ENCODE measurements around the gene EIF5B. TPM values are rescaled to one million over a fixed set of nuclear protein-coding genes. Genes with fewer than 3 reads are reported as not detected.

EIF5B gene
- total and polyA plus RNA-seq, 4 donors, result 21.5 to 57.1 (median 38.6) TPM

- no peaks in the 10 kb centered on the region for H3K27me3 ChIP-seq (ENCODE audit: control insufficient read depth, insufficient read depth, low read length)
- 89% methylated on average over 2 of the region's 2 CpGs for WGBS (ENCODE audit: insufficient coverage)
- no peaks in the 10 kb centered on the region for H3K9me3 ChIP-seq (ENCODE audit: control insufficient read depth, insufficient read depth, low read length)
- H3K27ac ChIP-seq (ENCODE audit: low read depth, low read length), result no peak overlapping the region
- H3K4me1 ChIP-seq (ENCODE audit: control insufficient read depth, insufficient read depth, low read length), result no peaks in the 10 kb centered on the region
- no peak for DNase-seq (ENCODE audit: low read depth in 4 of 6, low spot score in 6 of 6)
- no peak overlapping the region for H3K4me3 ChIP-seq (ENCODE audit: low read depth, low read length)
- H3K36me3 ChIP-seq (ENCODE audit: control insufficient read depth, insufficient read depth, low read length), result peaks cover 15% of the 10 kb centered on the region
These were observed 107.0 kb downstream of the EIF5B start for GRCh38 chr2:99444222-99444621.

- Histone ChIP-seq H3K4me3 (ENCODE audit: low read depth, low read length) (no peak overlapping the region), H3K27ac (ENCODE audit: low read depth, low read length) (no peak overlapping the region)
- 100% methylated on average over 1 of the region's 4 CpGs for WGBS (ENCODE audit: insufficient coverage)
These were observed 107.9 kb downstream of the EIF5B start for GRCh38 chr2:99445065-99445464.

GRCh38 chr2:99448556-99448955 is 111.4 kb downstream of the EIF5B start:
- Histone ChIP-seq H3K4me1 (ENCODE audit: control insufficient read depth, insufficient read depth, low read length) (no peaks in the 10 kb centered on the region), H3K27ac (ENCODE audit: low read depth, low read length) (no peak overlapping the region), H3K36me3 (ENCODE audit: control insufficient read depth, insufficient read depth, low read length) (peaks cover 18% of the 10 kb centered on the region), H3K9me3 (ENCODE audit: control insufficient read depth, insufficient read depth, low read length) (no peaks in the 10 kb centered on the region), H3K4me3 (ENCODE audit: low read depth, low read length) (no peak overlapping the region), H3K27me3 (ENCODE audit: control insufficient read depth, insufficient read depth, low read length) (no peaks in the 10 kb centered on the region)
- WGBS (ENCODE audit: insufficient coverage), result 100% methylated on average over 1 of the region's 2 CpGs
- DNase-seq (ENCODE audit: low read depth in 4 of 6, low spot score in 6 of 6), result no peak

More at GRCh38 chr2:99445065-99445464, 107.9 kb downstream of the EIF5B start:
- DNase-seq (ENCODE audit: low read depth in 4 of 6, low spot score in 6 of 6), result no peak
- Histone ChIP-seq H3K27me3 (ENCODE audit: control insufficient read depth, insufficient read depth, low read length) (no peaks in the 10 kb centered on the region), H3K9me3 (ENCODE audit: control insufficient read depth, insufficient read depth, low read length) (no peaks in the 10 kb centered on the region), H3K4me1 (ENCODE audit: control insufficient read depth, insufficient read depth, low read length) (no peaks in the 10 kb centered on the region), H3K36me3 (ENCODE audit: control insufficient read depth, insufficient read depth, low read length) (peaks cover 15% of the 10 kb centered on the region)

- WGBS (ENCODE audit: insufficient coverage), result no CpG with 5 or more reads among the region's 1 CpG
- H3K4me1 ChIP-seq (ENCODE audit: control insufficient read depth, insufficient read depth, low read length), result no peaks in the 10 kb centered on the region
- no peak overlapping the region for H3K4me3 ChIP-seq (ENCODE audit: low read depth, low read length)
- no peaks in the 10 kb centered on the region for H3K9me3 ChIP-seq (ENCODE audit: control insufficient read depth, insufficient read depth, low read length)
- H3K36me3 ChIP-seq (ENCODE audit: control insufficient read depth, insufficient read depth, low read length), result peaks cover 21% of the 10 kb centered on the region
- H3K27ac ChIP-seq (ENCODE audit: low read depth, low read length), result no peak overlapping the region
- no peak for DNase-seq (ENCODE audit: low read depth in 4 of 6, low spot score in 6 of 6)
- no peaks in the 10 kb centered on the region for H3K27me3 ChIP-seq (ENCODE audit: control insufficient read depth, insufficient read depth, low read length)
These were observed 113.0 kb downstream of the EIF5B start for GRCh38 chr2:99450199-99450598.

Other genes with a start within 250 kb of the EIF5B start
- 1 to 10 TPM; 2.8 to 5.7 TPM for gene C2orf15, start 195.7 kb upstream of the EIF5B start, total RNA-seq
- gene C2orf15, start 195.7 kb upstream of the EIF5B start, polyA plus RNA-seq (ENCODE audit: insufficient read length in 2 of 2), result 1 to 10 TPM; 3.4 to 4.6 TPM
- 10 to 100 TPM; 12.4 to 20.6 TPM for gene TSGA10, start 182.4 kb upstream of the EIF5B start, total RNA-seq
- gene TSGA10, start 182.4 kb upstream of the EIF5B start, polyA plus RNA-seq (ENCODE audit: insufficient read length in 2 of 2), result 10 to 100 TPM in 1 of 2 donors, 1 to 10 TPM in 1; 9.9 to 10.2 TPM
- gene LIPT1, start 182.4 kb upstream of the EIF5B start, total RNA-seq, result 10 to 100 TPM; 11.0 to 11.8 TPM
- 1 to 10 TPM; 7.5 to 9.5 TPM for gene LIPT1, start 182.4 kb upstream of the EIF5B start, polyA plus RNA-seq (ENCODE audit: insufficient read length in 2 of 2)
- 10 to 100 TPM; 24.4 to 32.1 TPM for gene MITD1, start 156.3 kb upstream of the EIF5B start, total RNA-seq
- 10 to 100 TPM; 31.2 to 37.7 TPM for gene MITD1, start 156.3 kb upstream of the EIF5B start, polyA plus RNA-seq (ENCODE audit: insufficient read length in 2 of 2)
- 10 to 100 TPM; 34.9 to 53.1 TPM for gene MRPL30, start 156.2 kb upstream of the EIF5B start, total RNA-seq
- 10 to 100 TPM; 35.9 to 39.5 TPM for gene MRPL30, start 156.2 kb upstream of the EIF5B start, polyA plus RNA-seq (ENCODE audit: insufficient read length in 2 of 2)
- not detected for gene LYG2, start 81.7 kb upstream of the EIF5B start, total RNA-seq
- under 1 TPM; 0.33 to 0.98 TPM for gene LYG2, start 81.7 kb upstream of the EIF5B start, polyA plus RNA-seq (ENCODE audit: insufficient read length in 2 of 2)
- gene LYG1, start 36.2 kb upstream of the EIF5B start, total RNA-seq, result 1 to 10 TPM in 1 of 2 donors, under 1 TPM in 1; 0.69 to 2.1 TPM
- 1 to 10 TPM; 1.7 to 3.0 TPM for gene LYG1, start 36.2 kb upstream of the EIF5B start, polyA plus RNA-seq (ENCODE audit: insufficient read length in 2 of 2)
- gene TXNDC9, start 1.1 kb upstream of the EIF5B start, total RNA-seq, result 10 to 100 TPM; 41.4 to 54.6 TPM
- gene TXNDC9, start 1.1 kb upstream of the EIF5B start, polyA plus RNA-seq (ENCODE audit: insufficient read length in 2 of 2), result 10 to 100 TPM; 31.7 to 39.2 TPM
- 100 to 1,000 TPM in 1 of 2 donors, 10 to 100 TPM in 1; 53.6 to 109 TPM for gene REV1, start 152.6 kb downstream of the EIF5B start, total RNA-seq
- 10 to 100 TPM; 40.4 to 56.1 TPM for gene REV1, start 152.6 kb downstream of the EIF5B start, polyA plus RNA-seq (ENCODE audit: insufficient read length in 2 of 2)

All from spinal cord (tissue), 10 donors.